Type B pancreatic cell (in vitro differentiated cells): ENCODE data around the gene ATP5F1C. TPM values are rescaled to one million over a fixed set of nuclear protein-coding genes. Genes with fewer than 3 reads are reported as not detected.
A peak's percentile ranks its signal among the peaks of the same experiment; 100 is the strongest.
"Not testable (repeated sequence)": the region's sequence is repeated elsewhere in the genome, so short reads cannot be mapped to it uniquely, and the experiment has no call there.

ENCODE experiments used
- DNase-seq: peaks from one replicate; pipeline ENCODE4 v3.0.0; 2021; ENCODE audit warnings: mixed read lengths; ENCODE audit not compliant: unreplicated experiment; ENCODE audit errors: extremely low spot score
- H3K27ac Mint-ChIP-seq: 2 replicates; pipeline ENCODE4 v1.8.0; 2021; ENCODE audit warnings: mild to moderate bottlenecking, mixed read lengths
- H3K27me3 Mint-ChIP-seq: 2 replicates; pipeline ENCODE4 v1.8.0; 2021; ENCODE audit warnings: mixed read lengths
- H3K36me3 Mint-ChIP-seq: 2 replicates; pipeline ENCODE4 v1.8.0; 2021; ENCODE audit warnings: mixed read lengths
- H3K4me1 Mint-ChIP-seq: one replicate; pipeline ENCODE4 v1.8.0; 2021; ENCODE audit warnings: mixed read lengths; ENCODE audit not compliant: unreplicated experiment
- H3K4me3 Mint-ChIP-seq: 2 replicates; pipeline ENCODE4 v1.8.0; 2021; ENCODE audit warnings: mild to moderate bottlenecking, mixed read lengths
- H3K9me3 Mint-ChIP-seq: 2 replicates; pipeline ENCODE4 v1.8.0; 2021; ENCODE audit warnings: mixed read lengths
- CTCF ChIP-seq: fragments of 200-600 bp; sonication (generic); conservative IDR thresholded peaks from 2 replicates; pipeline ENCODE4 v1.5.0; 2021; ENCODE audit warnings: antibody characterized with exemption, mild to moderate bottlenecking
- long read RNA-seq: library from polyadenylated mRNA; unstranded; transcript quantifications from one replicate; pipeline ENCODE4 v2.0.0, GENCODE V29; 2020
- total RNA-seq: library from RNA; stranded (reverse); gene quantifications from 2 replicates; pipeline ENCODE4 v1.2.1, GENCODE V29; 2021; ENCODE audit warnings: low replicate concordance

Gene ATP5F1C
- total RNA-seq: 244 and 283 TPM in 2 replicates
- long read RNA-seq, transcript ATP5F1C-201 (9 exons, 1,078 nt): minor isoform, 7 of 724 reads
- long read RNA-seq, transcript ATP5F1C-210 (9 exons, 1,096 nt): minor isoform, 14 of 724 reads
- long read RNA-seq, transcript ATP5F1C-202 (10 exons, 1,163 nt): major isoform, 670 of 724 reads
- long read RNA-seq, partial matches to known transcripts: 12 of 724 reads
- long read RNA-seq, other reads (novel, unspliced or antisense): 21 of 724 reads

DNA sequence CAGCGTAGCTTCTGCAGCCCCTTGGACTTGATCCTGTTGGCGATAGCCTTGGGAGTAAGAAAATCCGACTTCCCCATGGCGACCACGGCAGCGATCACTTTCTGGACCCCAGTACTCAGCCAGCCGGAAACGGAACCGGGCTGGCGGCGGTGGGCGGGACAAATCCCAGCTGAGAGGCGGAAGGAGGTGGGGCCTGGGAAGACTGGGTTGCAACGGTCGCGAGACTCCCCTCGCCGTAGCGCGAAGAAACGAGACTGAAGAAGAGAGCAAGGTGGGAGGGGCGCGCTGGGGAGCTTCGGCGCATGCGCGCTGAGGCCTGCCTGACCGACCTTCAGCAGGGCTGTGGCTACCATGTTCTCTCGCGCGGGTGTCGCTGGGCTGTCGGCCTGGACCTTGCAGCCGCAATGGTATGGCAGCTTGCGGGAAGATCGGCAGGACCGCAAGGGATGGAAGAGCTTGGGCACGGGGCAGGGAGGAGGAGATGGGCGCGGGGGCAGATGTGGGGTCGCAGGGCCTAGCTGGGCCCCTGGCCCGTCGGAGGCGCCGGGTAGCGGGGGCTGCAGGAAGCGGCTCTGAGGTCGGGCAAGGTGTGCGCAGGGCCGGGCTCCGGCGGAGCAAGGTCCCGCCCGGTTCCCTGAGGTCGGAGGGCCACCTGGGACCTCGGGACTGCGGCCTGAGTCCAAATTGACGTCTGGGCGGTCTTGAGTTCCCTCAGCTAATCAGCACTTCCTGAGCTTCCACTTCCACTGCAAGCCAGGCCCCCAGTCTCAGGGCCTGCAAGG is at the start of gene ATP5F1C, which contains the start of gene KIN:
TSS of gene ATP5F1C (plus strand) at position 321 of the 782 bp plus-strand sequence. CDS start at position 352, 31 bp downstream.
TSS of gene KIN (minus strand) at position 137 of the 782 bp plus-strand sequence. CDS start at position 77, 60 bp downstream.
- DNase-seq: peak; percentile 97
- Mint-ChIP-seq H3K4me3 (no peak within 1 kb of the TSS), H3K27me3 (no peaks in the 10 kb centered on the region), H3K4me1 (peaks cover 31% of the 10 kb centered on the region), H3K36me3 (peaks cover 24% of the 10 kb centered on the region), H3K9me3 (no peaks in the 10 kb centered on the region), H3K27ac (no peak within 1 kb of the TSS)
- no peak for TF ChIP-seq CTCF

- Mint-ChIP-seq H3K27ac (no peak overlapping the region), H3K27me3 (peaks cover under 1% of the 10 kb centered on the region), H3K9me3 (no peaks in the 10 kb centered on the region), H3K36me3 (no peaks in the 10 kb centered on the region), H3K4me3 (no peak overlapping the region), H3K4me1 (no peaks in the 10 kb centered on the region)
- no peak for DNase-seq
- TF ChIP-seq CTCF: no peak
Measured at GRCh38 chr10:7738536-7739407, 49.2 kb upstream of the ATP5F1C start.

- H3K27ac Mint-ChIP-seq: no peak overlapping the region
- no peaks in the 10 kb centered on the region for H3K4me1 Mint-ChIP-seq
- H3K36me3 Mint-ChIP-seq: no peaks in the 10 kb centered on the region
- no peaks in the 10 kb centered on the region for H3K9me3 Mint-ChIP-seq
- H3K4me3 Mint-ChIP-seq: no peak overlapping the region
- H3K27me3 Mint-ChIP-seq: no peaks in the 10 kb centered on the region
- no peak for DNase-seq
- no peak for TF ChIP-seq CTCF
Measured at GRCh38 chr10:7744307-7744706, 43.7 kb upstream of the ATP5F1C start.

DNA sequence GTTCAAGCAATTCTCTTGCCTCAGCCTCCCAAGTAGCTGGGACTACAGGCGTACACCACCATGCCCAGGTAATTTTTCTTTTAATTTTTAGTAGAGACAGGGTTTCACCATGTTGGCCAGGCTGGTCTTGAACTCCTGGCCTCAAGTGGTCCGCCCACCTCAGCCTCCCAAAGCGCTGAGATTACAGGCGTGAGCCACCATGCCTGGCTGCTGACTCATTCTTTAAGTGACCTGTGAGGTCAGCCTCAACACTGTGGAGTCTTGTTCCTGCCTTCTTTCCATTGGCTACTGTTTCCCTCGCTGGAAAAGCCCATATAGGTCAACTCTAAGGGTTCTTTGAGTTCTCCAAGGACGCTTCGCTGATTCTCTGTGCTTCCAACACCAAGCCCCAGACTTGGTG is 39.3 kb upstream of the ATP5F1C start:
- not testable (repeated sequence) for H3K27ac Mint-ChIP-seq, H3K4me1 Mint-ChIP-seq, H3K27me3 Mint-ChIP-seq, H3K4me3 Mint-ChIP-seq, H3K9me3 Mint-ChIP-seq, DNase-seq
- H3K36me3 Mint-ChIP-seq: peaks cover 21% of the 10 kb centered on the region

DNA sequence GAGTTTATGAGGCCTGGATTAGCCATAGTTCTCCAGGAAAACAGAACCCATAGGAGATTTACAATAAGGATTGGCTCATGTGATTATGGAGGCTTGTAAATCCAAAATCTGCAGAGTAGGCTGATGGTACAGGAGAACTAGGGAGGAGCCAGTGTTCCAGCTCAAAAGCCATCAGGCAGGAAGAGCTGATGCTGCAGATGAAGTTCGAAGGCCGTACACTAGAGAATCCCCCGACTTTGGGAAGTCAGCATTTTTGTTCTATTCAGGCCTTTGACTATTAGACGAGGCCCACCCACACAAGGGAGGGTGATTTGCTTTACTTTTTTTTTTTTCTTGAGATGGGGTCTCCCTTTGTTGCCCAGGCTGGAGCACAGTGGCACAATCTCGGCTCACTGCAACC is 37.8 kb upstream of the ATP5F1C start:
- no peaks in the 10 kb centered on the region for H3K27me3 Mint-ChIP-seq
- no peaks in the 10 kb centered on the region for H3K9me3 Mint-ChIP-seq
- no peak overlapping the region for H3K27ac Mint-ChIP-seq
- H3K4me1 Mint-ChIP-seq: no peaks in the 10 kb centered on the region
- TF ChIP-seq CTCF: no peak
- no peak overlapping the region for H3K4me3 Mint-ChIP-seq
- DNase-seq: no peak
- H3K36me3 Mint-ChIP-seq: peaks cover 33% of the 10 kb centered on the region
